HepG2 (cell line): Measurements from ENCODE around the gene PSD. TPM values are rescaled to one million over a fixed set of nuclear protein-coding genes. Genes with fewer than 3 reads are reported as not detected.

Source experiments
- CREB3 ChIP-seq: sonication (generic); formaldehyde crosslinking; IDR thresholded peaks from 2 replicates; pipeline ENCODE4 v1.5.0; 2020; ENCODE audit warnings: missing genetic modification reagents
- NFIC ChIP-seq: IDR thresholded peaks from 2 replicates; pipeline ENCODE4 v1.6.1; 2012; ENCODE audit warnings: mild to moderate bottlenecking, low read length, inconsistent platforms
- SCMH1 ChIP-seq: sonication (generic); formaldehyde crosslinking; IDR thresholded peaks from 2 replicates; pipeline ENCODE4 v1.9.0; 2021; ENCODE audit warnings: missing genetic modification reagents, mild to moderate bottlenecking, borderline replicate concordance
- SMARCC2 ChIP-seq: fragments of 450-650 bp; IDR thresholded peaks from 2 replicates; pipeline ENCODE4 v1.6.1; 2017; ENCODE audit warnings: antibody characterized with exemption, mild to moderate bottlenecking
- SOX5 ChIP-seq: IDR thresholded peaks from 2 replicates; pipeline ENCODE4 v1.6.1; 2016; ENCODE audit warnings: borderline replicate concordance
- SP4 ChIP-seq: sonication (generic); formaldehyde crosslinking; IDR thresholded peaks from 2 replicates; pipeline ENCODE4 v1.8.1; 2023; ENCODE audit warnings: mild to moderate bottlenecking, missing genetic modification reagents
- SPEN ChIP-seq: sonication (generic); formaldehyde crosslinking; IDR thresholded peaks from 2 replicates; pipeline ENCODE4 v1.5.1; 2020; ENCODE audit warnings: low read depth, mild to moderate bottlenecking, missing genetic modification reagents
- TFDP2 ChIP-seq: sonication (generic); formaldehyde crosslinking; IDR thresholded peaks from 2 replicates; pipeline ENCODE4 v1.4.0; 2020; ENCODE audit warnings: missing genetic modification reagents
- THAP11 ChIP-seq: IDR thresholded peaks from 2 replicates; pipeline ENCODE4 v1.6.1; 2016; ENCODE audit warnings: missing biosample characterization, missing genetic modification reagents
- ZNF142 ChIP-seq: sonication (generic); formaldehyde crosslinking; IDR thresholded peaks from 2 replicates; pipeline ENCODE4 v1.4.0; 2020; ENCODE audit warnings: missing genetic modification reagents
- ZNF18 ChIP-seq: sonication (generic); formaldehyde crosslinking; IDR thresholded peaks from 2 replicates; pipeline ENCODE4 v1.8.0; 2022; ENCODE audit warnings: mild to moderate bottlenecking, missing genetic modification reagents; ENCODE audit not compliant: insufficient replicate concordance
- ZNF646 ChIP-seq: sonication (generic); formaldehyde crosslinking; IDR thresholded peaks from 2 replicates; pipeline ENCODE4 v1.9.0; 2021; ENCODE audit warnings: mild to moderate bottlenecking, missing genetic modification reagents
- polyA plus RNA-seq, 8 experiments: library from polyadenylated mRNA; depleted of rRNA in 3 of 8; stranded (reverse) in 7 of 8; unstranded in 1 of 8; fragments of >200 nt; fragmentation: Illumina TruSeq in 4 of 8; extraction: Trizol in 4 of 8; gene quantifications; 2 replicates each; pipeline versions ENCODE4 v1.2.1 to v1.2.3, GENCODE V29; 2011 to 2016; ENCODE audit warnings: low read depth in 4 of 8, missing spikeins in 1 of 8, mixed read lengths in 1 of 8; ENCODE audit not compliant: insufficient read depth in 1 of 8
- total RNA-seq, 5 experiments: library from RNA; depleted of rRNA; stranded (reverse); fragments of >200 nt; fragmentation: Illumina TruSeq; extraction: Trizol; gene quantifications; 2 replicates each; pipeline ENCODE4 v1.2.3, GENCODE V29; 2016; ENCODE audit warnings: low read depth in 1 of 5

Gene PSD
- total and polyA plus RNA-seq, 2 of the 13 experiments (the other 11 are each of a cell fraction or from before 2014, with no cell fraction given) = 0.35 to 0.58 TPM

GRCh38 chr10:102450374-102451104, 32.0 kb upstream of the PSD start (continued):
- TF ChIP-seq ZNF142 (CRISPR knock-in tag) (0 out of 2 replicates have a peak, but pooled peaks have one; percentile 51), SOX5 (CRISPR knock-in tag) (no peak), TFDP2 (CRISPR knock-in tag) (0 out of 2 replicates have a peak, but pooled peaks have one; percentile 25), ZNF18 (CRISPR knock-in tag) (no peak), NFIC (no peak), SPEN (CRISPR knock-in tag) (peak; percentile 69; the same call in 1 of the 2 replicates), SP4 (peak; percentile 86), CREB3 (CRISPR knock-in tag) (no peak), SMARCC2 (no peak), ZNF646 (CRISPR knock-in tag) (no peak), THAP11 (peak; percentile 72), SCMH1 (CRISPR knock-in tag) (no peak)
